GM12878 (cell line): Measurements from ENCODE around the gene CCBE1. TPM values are rescaled to one million over a fixed set of nuclear protein-coding genes. Genes with fewer than 3 reads are reported as not detected.

ENCODE experiments used
- ATAC-seq: fragments of 200-7000 bp; cut with Tn5 transposase; 3 replicates; pipeline ENCODE4 v1.9.1; 2020; ENCODE audit warnings: mild to moderate bottlenecking, moderate library complexity
- BruUV-seq: library from RNA; stranded (reverse); fragments of 400-500 nt; replicated peaks from 2 replicates; lab custom pipeline; 2021; lab: Mats Ljungman, UMichigan
- CTCF ChIA-PET: fragments of 300-600 bp; sonication (Branson Sonifier 250); formaldehyde crosslinking; extraction: SDS; loops from one replicate; lab custom pipeline; 2021; ENCODE audit warnings: inconsistent platforms; lab: Yijun Ruan, JAX
- POLR2A ChIA-PET: fragments of 350-600 bp; formaldehyde crosslinking; extraction: SDS; loops from one replicate; lab custom pipeline; 2021; ENCODE audit warnings: inconsistent platforms; lab: Charles Lee
- RAD21 ChIA-PET: fragments of 300-600 bp; sonication (Branson Sonifier 250); formaldehyde crosslinking; loops from one replicate; lab custom pipeline; 2023; ENCODE audit warnings: antibody characterized with exemption; ENCODE audit not compliant: unreplicated experiment; lab: Charles Lee
- SMC1A ChIA-PET: fragments of 300-600 bp; sonication (Branson Sonifier 250); formaldehyde crosslinking; loops from one replicate; lab custom pipeline; 2023; ENCODE audit not compliant: unreplicated experiment, uncharacterized antibody; lab: Charles Lee
- DNase-seq: peaks from one replicate; pipeline ENCODE4 v3.0.0-alpha.2; 2011; ENCODE audit warnings: low read depth, low spot score
- FAIRE-seq: peaks from 3 replicates; lab custom pipeline; 2011; peaks lifted over from hg19 to GRCh38; lab: Jason Lieb, UNC
- H2AFZ ChIP-seq: 2 replicates; pipeline ENCODE4 v1.6.0; 2011; ENCODE audit warnings: low read depth, low read length, control low read depth; ENCODE audit not compliant: control insufficient read depth
- H3K27ac ChIP-seq: 2 replicates; pipeline ENCODE4 v1.5.1; 2011; ENCODE audit warnings: control low read depth; ENCODE audit not compliant: control insufficient read depth, insufficient read depth
- H3K27me3 ChIP-seq, 2 experiments: replicated peaks in 1 of 2; 2 replicates each; pipeline versions ENCODE4 v1.6.0 to v1.6.1; 2011; ENCODE audit warnings: low read length in 1 of 2; ENCODE audit not compliant: control insufficient read depth in 2 of 2, insufficient read depth in 2 of 2
- H3K36me3 ChIP-seq, 2 experiments: 2 replicates each; pipeline ENCODE4 v1.5.1; 2011; ENCODE audit warnings: low read length in 1 of 2; ENCODE audit not compliant: control insufficient read depth in 2 of 2, insufficient read depth in 2 of 2
- H3K4me1 ChIP-seq: 2 replicates; pipeline ENCODE4 v1.6.1; 2011; ENCODE audit warnings: mild to moderate bottlenecking, low read length, moderate library complexity, mixed read lengths; ENCODE audit not compliant: control insufficient read depth, insufficient read depth
- H3K4me2 ChIP-seq: 2 replicates; pipeline ENCODE4 v1.6.0; 2011; ENCODE audit warnings: control low read depth; ENCODE audit not compliant: control insufficient read depth, insufficient read depth
- H3K4me3 ChIP-seq: fragments of 200-600 bp; sonication (generic); 2 replicates; pipeline ENCODE4 v1.5.1; 2016
- H3K79me2 ChIP-seq: 2 replicates; pipeline ENCODE4 v1.6.0; 2011; ENCODE audit warnings: low read length; ENCODE audit not compliant: control insufficient read depth, insufficient read depth
- H3K9ac ChIP-seq: 2 replicates; pipeline ENCODE4 v1.8.0; 2011; ENCODE audit warnings: low read length, control low read depth, mixed read lengths; ENCODE audit not compliant: control insufficient read depth, insufficient read depth
- H3K9me3 ChIP-seq: replicated peaks from 3 replicates; pipeline ENCODE4 v1.5.1; 2011; ENCODE audit warnings: mild to moderate bottlenecking, low read length; ENCODE audit not compliant: control insufficient read depth, insufficient read depth
- H4K20me1 ChIP-seq: 2 replicates; pipeline ENCODE4 v1.6.0; 2011; ENCODE audit not compliant: control insufficient read depth, insufficient read depth
- CHD1 ChIP-seq: IDR thresholded peaks from 2 replicates; pipeline ENCODE4 v1.6.1; 2012; ENCODE audit warnings: low read depth, low read length, improper control_type of control experiment
- CREM ChIP-seq: IDR thresholded peaks from 2 replicates; pipeline ENCODE4 v1.6.1; 2014; ENCODE audit warnings: antibody characterized with exemption, low read depth
- FOXM1 ChIP-seq: IDR thresholded peaks from 2 replicates; pipeline ENCODE4 v1.6.1; 2012; ENCODE audit warnings: low read depth, mild to moderate bottlenecking, inconsistent platforms, low read length, moderate library complexity
- HSF1 ChIP-seq: fragments of 150-350 bp; IDR thresholded peaks from 2 replicates; pipeline ENCODE4 v1.6.1; 2014; ENCODE audit warnings: mild to moderate bottlenecking, low read depth, low read length
- RAD21 ChIP-seq: IDR thresholded peaks from 2 replicates; pipeline ENCODE4 v1.6.1; 2011; ENCODE audit warnings: mild to moderate bottlenecking, low read depth, low read length, moderate library complexity; ENCODE audit not compliant: insufficient read depth
- RB1 ChIP-seq: fragments of 450-650 bp; formaldehyde crosslinking; IDR thresholded peaks from 2 replicates; pipeline ENCODE4 v1.6.1; 2017; ENCODE audit warnings: mild to moderate bottlenecking, borderline replicate concordance
- SMC3 ChIP-seq: IDR thresholded peaks from 2 replicates; pipeline ENCODE4 v1.6.1; 2011; ENCODE audit warnings: low read length, improper control_type of control experiment, borderline replicate concordance
- TCF3 ChIP-seq: IDR thresholded peaks from 2 replicates; pipeline ENCODE4 v1.6.1; 2012; ENCODE audit warnings: low read depth, mild to moderate bottlenecking, low read length, borderline replicate concordance; ENCODE audit not compliant: insufficient read depth
- ZNF207 ChIP-seq: fragments of 450-650 bp; IDR thresholded peaks from 2 replicates; pipeline ENCODE4 v1.6.1; 2014; ENCODE audit warnings: antibody characterized with exemption, mild to moderate bottlenecking, borderline replicate concordance
- WGBS: methylation state at CpG from one replicate; pipeline ENCODE4 v1.1.6; 2016; ENCODE audit warnings: low lambda C conversion rate; ENCODE audit not compliant: insufficient replicate concordance, insufficient coverage; ENCODE audit errors: missing lambda C conversion rate; 5-methylcytosine and 5-hydroxymethylcytosine counted together
- in situ Hi-C: fragments of 300-500 bp; cut with MboI; formaldehyde crosslinking; loops from 9 replicates; pipeline ENCODE4 v1.14.3; 2018; ENCODE audit warnings: mixed read lengths
- intact Hi-C: fragments of 100-400 bp; cut with micrococcal nuclease; formaldehyde crosslinking; loops from one replicate; pipeline ENCODE4 v1.14.2; 2022; ENCODE audit not compliant: unreplicated experiment
- polyA plus RNA-seq, 11 experiments: library from polyadenylated mRNA; depleted of rRNA in 4 of 11; unstranded in 6 of 11; stranded (reverse) in 5 of 11; fragments of >200 nt; fragmentation: Nextera tagmentation in 4 of 11; fragmentation: Illumina TruSeq in 1 of 11; extraction: Ambion mirVana in 4 of 11; extraction: Trizol in 1 of 11; gene quantifications; 1 replicate in 1 of 11; 2 replicates in 10 of 11; pipeline versions ENCODE4 v1.2.1 to v1.2.3, GENCODE V29; 2011 to 2016; ENCODE audit warnings: inconsistent platforms in 2 of 11, missing spikeins in 2 of 11, low read depth in 1 of 11
- total RNA-seq, 4 experiments: library from RNA; depleted of rRNA in 3 of 4; stranded (reverse); fragments of >200 nt in 3 of 4; fragmentation: Illumina TruSeq in 1 of 4; extraction: Trizol in 1 of 4; gene quantifications; 2 replicates each; pipeline versions ENCODE4 v1.2.1 to v1.2.3, GENCODE V29; 2013 to 2021

CCBE1 gene
- total and polyA plus RNA-seq, 10 of the 15 experiments (the other 5 are each of a cell fraction or from before 2014, with no cell fraction given) = 0.03 to 0.49 (median 0.04) TPM; not detected in 7

GRCh38 chr18:59537579-59537978 is 159.6 kb downstream of the CCBE1 start:
- no peaks in the 10 kb centered on the region for H3K4me1 ChIP-seq
- intact Hi-C loops = no loop called here
- no peak overlapping the region for H3K27ac ChIP-seq
- POLR2A ChIA-PET = no interaction called here
- H3K79me2 ChIP-seq = no peaks in the 10 kb centered on the region
- no peaks in the 10 kb centered on the region for H3K36me3 ChIP-seq
- no peak for DNase-seq
- H3K27me3 ChIP-seq = peaks cover 0 to 2% of the 10 kb centered on the region in 2 experiments; a peak in 2 of 4 replicates
- WGBS = 11% methylated on average over 3 of the region's 3 CpGs
- no peak for ATAC-seq
- H3K4me2 ChIP-seq = no peak overlapping the region
- H3K9me3 ChIP-seq = no peaks in the 10 kb centered on the region
- CTCF ChIA-PET = interaction anchor here (0.9 kb wide), 1 partner anchor 10 kb away, joined by 4 read pairs; no protein-coding TSS in a partner anchor
- SMC1A ChIA-PET = no interaction called here
- in situ Hi-C loops = no loop called here
- H3K4me3 ChIP-seq = no peak overlapping the region
- TF ChIP-seq HSF1 (no peak), RAD21 (no peak), FOXM1 (no peak), CREM (no peak), SMC3 (no peak), CHD1 (no peak), ZNF207 (no peak), TCF3 (no peak), RB1 (no peak)
- RAD21 ChIA-PET = no interaction called here
- FAIRE-seq = no peak
- no peak overlapping the region for H2AFZ ChIP-seq
- no TSS peak for BruUV-seq
- H3K9ac ChIP-seq = no peak overlapping the region
- H4K20me1 ChIP-seq = no peaks in the 10 kb centered on the region
